ENCODE results near the gene TMEM141.

DNA sequence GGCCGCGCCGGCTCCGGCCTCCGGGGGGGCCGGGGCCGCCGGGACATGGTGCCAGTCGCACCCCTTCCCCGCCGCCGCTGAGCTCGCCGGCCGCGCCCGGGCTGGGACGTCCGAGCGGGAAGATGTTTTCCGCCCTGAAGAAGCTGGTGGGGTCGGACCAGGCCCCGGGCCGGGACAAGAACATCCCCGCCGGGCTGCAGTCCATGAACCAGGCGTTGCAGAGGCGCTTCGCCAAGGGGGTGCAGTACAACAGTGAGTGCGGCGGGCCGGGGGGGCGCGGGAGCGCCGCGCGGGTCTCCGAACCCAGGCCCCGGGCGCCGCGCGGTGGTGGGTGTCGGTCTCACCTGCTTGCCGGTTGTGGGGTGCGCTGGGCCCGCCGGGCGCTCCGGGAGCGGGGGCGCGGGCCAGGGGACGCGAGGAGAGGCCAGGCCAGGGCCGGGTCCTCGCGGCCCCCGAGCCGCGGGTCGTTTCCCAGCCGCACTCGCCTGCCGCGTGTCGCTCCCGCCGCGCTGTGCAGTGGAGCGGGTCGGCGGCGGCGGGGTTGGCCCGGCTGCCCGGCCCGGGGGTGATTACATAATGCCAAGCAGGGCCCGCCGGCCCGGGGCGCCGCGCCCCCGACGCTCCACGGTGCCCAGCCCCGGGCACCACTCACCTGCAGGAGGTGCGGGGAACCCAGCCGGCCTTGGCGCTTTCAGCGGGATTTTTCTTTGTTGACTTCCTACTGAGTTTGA, 17.1 kb downstream of the TMEM141 start:
- no peak for TF ChIP-seq POLR2A (IDR thresholded peaks at IDR 0.05; ENCODE audit: low read depth, low read length)
- TF ChIP-seq TAF1 (IDR thresholded peaks at IDR 0.05; ENCODE audit: low read depth, low read length), result peak; percentile 72
- no peak for TF ChIP-seq POLR2AphosphoS5 (IDR thresholded peaks at IDR 0.05; ENCODE audit: low read depth, low read length)
- no peak for TF ChIP-seq SPI1 (IDR thresholded peaks at IDR 0.05; ENCODE audit: low read depth, low read length)
- TF ChIP-seq PAX5 (IDR thresholded peaks at IDR 0.05; ENCODE audit: insufficient read depth, low read length, severe bottlenecking), result peak; percentile 88
- TF ChIP-seq POU2F2 (IDR thresholded peaks at IDR 0.05; ENCODE audit: low read depth, low read length), result no peak
